ENCODE data around the gene FKBP1A.

DNA sequence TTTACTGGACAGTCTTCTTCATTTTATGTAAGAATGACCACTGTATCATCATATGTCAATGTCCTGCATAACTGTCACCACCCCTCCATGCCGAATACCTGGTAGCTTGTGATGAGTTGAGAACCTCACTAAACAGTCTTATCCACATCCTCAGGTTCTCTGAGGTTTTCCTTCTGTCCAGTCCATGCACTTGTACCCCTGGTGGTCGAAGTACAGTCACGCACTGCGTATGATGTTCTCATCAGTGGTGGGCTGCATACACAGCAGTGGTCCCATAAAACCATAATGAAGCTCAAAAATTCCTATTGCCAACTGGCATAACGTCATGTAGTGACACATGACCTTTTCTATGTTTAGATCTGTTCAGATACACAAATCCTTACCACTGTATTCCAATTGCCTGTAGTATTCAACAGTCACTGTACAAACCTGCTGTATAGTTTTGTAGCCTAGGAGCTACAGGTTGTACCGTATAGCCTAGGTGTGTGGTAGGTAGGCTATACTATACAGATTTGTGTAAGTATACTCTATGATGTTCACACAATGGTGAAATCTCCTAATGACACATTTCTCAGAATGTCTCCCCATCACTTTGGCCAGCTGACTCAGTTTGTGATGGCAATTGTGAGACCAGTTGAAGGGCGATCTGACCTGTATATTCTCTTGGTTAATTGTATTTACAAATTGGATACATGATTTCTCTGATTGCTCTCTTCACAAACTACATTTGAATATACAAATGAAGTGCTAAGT lies 32.6 kb downstream of the FKBP1A start:
- no peak for TF ChIP-seq POLR2AphosphoS5 (IDR thresholded peaks at IDR 0.05; ENCODE audit: low read length)
- no peak for TF ChIP-seq CTCF (IDR thresholded peaks at IDR 0.05 in 2 of 3, conservative IDR thresholded peaks at IDR 0.05 in 1 of 3; ENCODE audit: control insufficient read depth in 2 of 3, extremely low read depth in 1 of 3, insufficient read depth in 1 of 3, low read depth in 3 of 3, low read length in 3 of 3)
- TF ChIP-seq FOXM1 (IDR thresholded peaks at IDR 0.05; ENCODE audit: low read depth, low read length) = no peak

Data from GM12878 (cell line).